A549 (cell line): Measurements from ENCODE around the gene NR2F1. TPM values are rescaled to one million over a fixed set of nuclear protein-coding genes. Genes with fewer than 3 reads are reported as not detected.
A peak's percentile ranks its signal among the peaks of the same experiment; 100 is the strongest.

Experiments
- ATAC-seq, 2 experiments: fragments of 200-7000 bp in 1 of 2; fragments of >200 bp in 1 of 2; cut with Nextera tagmentation in 1 of 2; cut with Tn5 transposase in 1 of 2; 3 replicates each; pipeline versions ENCODE4 v1.8.0 to v1.9.1; 2018 to 2020; ENCODE audit warnings: mild to moderate bottlenecking in 1 of 2, moderate library complexity in 1 of 2
- CTCF ChIA-PET: fragments of 300-600 bp; sonication (Branson Sonifier 250); formaldehyde crosslinking; extraction: SDS; loops from one replicate; lab custom pipeline; 2021; ENCODE audit warnings: antibody characterized with exemption, inconsistent platforms; lab: Yijun Ruan, JAX
- POLR2A ChIA-PET: fragments of 350-600 bp; formaldehyde crosslinking; extraction: SDS; loops from one replicate; lab custom pipeline; 2021; ENCODE audit warnings: antibody characterized with exemption, inconsistent platforms; lab: Yijun Ruan, JAX
- DNase-seq, 2 experiments: peaks; one replicate each; pipeline versions ENCODE4 v3.0.0 to v3.0.0-alpha.2; 2011 to 2016; ENCODE audit warnings: low read depth in 1 of 2, low spot score in 1 of 2
- FAIRE-seq: peaks from 2 replicates; lab custom pipeline; 2011; peaks lifted over from hg19 to GRCh38; lab: Jason Lieb, UNC
- H3K27ac ChIP-seq, 2 experiments: fragments of >200 bp; sonication (Bioruptor Twin); formaldehyde crosslinking; 3 replicates each; pipeline ENCODE4 v1.5.1; 2016 to 2017
- H3K4me1 ChIP-seq: fragments of >200 bp; sonication (Bioruptor Twin); formaldehyde crosslinking; 3 replicates; pipeline ENCODE4 v1.6.1; 2016
- H3K4me2 ChIP-seq: fragments of >200 bp; sonication (Bioruptor Twin); formaldehyde crosslinking; 3 replicates; pipeline ENCODE4 v1.6.1; 2016
- H3K4me3 ChIP-seq: fragments of >200 bp; sonication (Bioruptor Twin); formaldehyde crosslinking; 3 replicates; pipeline ENCODE4 v1.5.1; 2016
- H3K9me3 ChIP-seq: fragments of >200 bp; sonication (Bioruptor Twin); formaldehyde crosslinking; 3 replicates; pipeline ENCODE4 v1.6.1; 2016
- CBX2 ChIP-seq: fragments of 200-600 bp; sonication (generic); IDR thresholded peaks from 2 replicates; pipeline ENCODE4 v1.6.1; 2016; ENCODE audit warnings: low read depth, mild to moderate bottlenecking, borderline replicate concordance
- CBX8 ChIP-seq: fragments of 200-600 bp; sonication (generic); IDR thresholded peaks from 2 replicates; pipeline ENCODE4 v1.6.1; 2016
- CEBPB ChIP-seq, 2 experiments: fragments of >200 bp in 1 of 2; sonication (Bioruptor Twin) in 1 of 2; formaldehyde crosslinking in 1 of 2; IDR thresholded peaks; 2 replicates each; pipeline ENCODE4 v1.6.1; 2012 to 2016
- CHD4 ChIP-seq: fragments of 200-600 bp; sonication (generic); IDR thresholded peaks from 2 replicates; pipeline ENCODE4 v1.6.1; 2016; ENCODE audit warnings: antibody characterized with exemption, mild to moderate bottlenecking, borderline replicate concordance
- CTCF ChIP-seq: fragments of >200 bp; sonication (Bioruptor Twin); formaldehyde crosslinking; IDR thresholded peaks from 3 replicates; pipeline ENCODE4 v1.5.1; 2016
- EHMT2 ChIP-seq: fragments of 200-600 bp; sonication (generic); IDR thresholded peaks from 2 replicates; pipeline ENCODE4 v1.6.1; 2016; ENCODE audit warnings: antibody characterized with exemption, low read depth, mild to moderate bottlenecking, moderate library complexity
- ELK1 ChIP-seq: fragments of 150-350 bp; IDR thresholded peaks from 2 replicates; pipeline ENCODE4 v1.6.1; 2014; ENCODE audit warnings: low read depth, mild to moderate bottlenecking, low read length
- EP300 ChIP-seq, 2 experiments: fragments of >200 bp; sonication (Bioruptor Twin); formaldehyde crosslinking; IDR thresholded peaks; 2 replicates in 1 of 2; 3 replicates in 1 of 2; pipeline ENCODE4 v1.6.1; 2016 to 2017
- ESRRA ChIP-seq: fragments of 150-350 bp; IDR thresholded peaks from 2 replicates; pipeline ENCODE4 v1.6.1; 2014; ENCODE audit warnings: mild to moderate bottlenecking, low read length, borderline replicate concordance
- FOSL2 ChIP-seq, 2 experiments: fragments of 450-650 bp in 1 of 2; fragments of >200 bp in 1 of 2; sonication (Bioruptor Twin) in 1 of 2; formaldehyde crosslinking; IDR thresholded peaks; 2 replicates each; pipeline versions ENCODE4 v1.5.0 to v1.6.1; 2016 to 2020; ENCODE audit warnings: mild to moderate bottlenecking in 1 of 2, moderate library complexity in 1 of 2
- HES2 ChIP-seq: fragments of >200 bp; sonication (Bioruptor Twin); formaldehyde crosslinking; IDR thresholded peaks from 2 replicates; pipeline ENCODE4 v1.6.1; 2016
- HMGXB4 ChIP-seq: fragments of 250-450 bp; sonication (Bioruptor Pico); IDR thresholded peaks from 2 replicates; pipeline ENCODE4 v1.5.0; 2021; ENCODE audit warnings: mild to moderate bottlenecking, moderate library complexity, borderline replicate concordance
- HOXA7 ChIP-seq: fragments of 250-450 bp; sonication (Bioruptor Pico); IDR thresholded peaks from 2 replicates; pipeline ENCODE4 v1.5.0; 2020; ENCODE audit warnings: mild to moderate bottlenecking, moderate library complexity
- KDM1A ChIP-seq: fragments of 200-600 bp; sonication (generic); IDR thresholded peaks from 2 replicates; pipeline ENCODE4 v1.6.1; 2016; ENCODE audit warnings: low read depth, mild to moderate bottlenecking
- NPAS2 ChIP-seq: fragments of 250-450 bp; sonication (Bioruptor Pico); IDR thresholded peaks from 2 replicates; pipeline ENCODE4 v1.8.0; 2022; ENCODE audit warnings: mild to moderate bottlenecking, moderate library complexity, borderline replicate concordance
- PBX3 ChIP-seq: IDR thresholded peaks from 2 replicates; pipeline ENCODE4 v1.6.1; 2012
- POLR2A ChIP-seq: IDR thresholded peaks from 2 replicates; pipeline ENCODE4 v1.6.1; 2012; ENCODE audit warnings: mild to moderate bottlenecking, low read length
- POLR2AphosphoS2 ChIP-seq: conservative IDR thresholded peaks from 2 replicates; pipeline ENCODE4 v1.6.1; 2012; ENCODE audit warnings: low read length, improper control_type of control experiment, inconsistent platforms
- RARB ChIP-seq: fragments of 250-450 bp; sonication (Bioruptor Pico); IDR thresholded peaks from 2 replicates; pipeline ENCODE4 v1.8.0; 2021; ENCODE audit warnings: mild to moderate bottlenecking, moderate library complexity
- RCOR1 ChIP-seq: fragments of 150-350 bp; IDR thresholded peaks from 2 replicates; pipeline ENCODE4 v1.6.1; 2014; ENCODE audit warnings: antibody characterized with exemption, low read length, low read depth
- REST ChIP-seq: fragments of 200-600 bp; sonication (generic); IDR thresholded peaks from 2 replicates; pipeline ENCODE4 v1.6.1; 2016; ENCODE audit warnings: antibody characterized with exemption, mild to moderate bottlenecking, moderate library complexity
- RFX5 ChIP-seq: fragments of 450-650 bp; IDR thresholded peaks from 2 replicates; pipeline ENCODE4 v1.7.1; 2014; ENCODE audit warnings: antibody characterized with exemption, mild to moderate bottlenecking, moderate library complexity
- RNF2 ChIP-seq: fragments of 200-600 bp; sonication (generic); IDR thresholded peaks from 2 replicates; pipeline ENCODE4 v1.6.1; 2016; ENCODE audit warnings: low read depth, mild to moderate bottlenecking, antibody characterized with exemption, moderate library complexity, borderline replicate concordance
- TFCP2L1 ChIP-seq: fragments of 250-450 bp; sonication (Bioruptor Pico); IDR thresholded peaks from 2 replicates; pipeline ENCODE4 v1.5.0; 2021; ENCODE audit warnings: mild to moderate bottlenecking
- TP53 ChIP-seq: fragments of 250-450 bp; sonication (Bioruptor Pico); IDR thresholded peaks from 2 replicates; pipeline ENCODE4 v1.5.0; 2021; ENCODE audit warnings: mild to moderate bottlenecking, moderate library complexity
- ZC3H11A ChIP-seq: fragments of 450-650 bp; IDR thresholded peaks from 2 replicates; pipeline ENCODE4 v1.6.1; 2014; ENCODE audit warnings: antibody characterized with exemption, mild to moderate bottlenecking
- WGBS: methylation state at CpG from one replicate; pipeline ENCODE4 v1.1.6; 2017; ENCODE audit errors: missing lambda C conversion rate; 5-methylcytosine and 5-hydroxymethylcytosine counted together
- polyA plus RNA-seq, 4 experiments: library from polyadenylated mRNA; depleted of rRNA in 3 of 4; stranded (reverse); fragments of >200 nt; fragmentation: RNase III in 1 of 4; extraction: RNeasy Plus Mini Kit Qiagen cat#74134 plus additional on column Dnase treatment in 1 of 4; gene quantifications; 2 replicates in 3 of 4; 3 replicates in 1 of 4; pipeline ENCODE4 v1.2.3, GENCODE V29; 2011 to 2017

NR2F1 gene
- polyA plus RNA-seq, 2 of the 4 experiments (the other 2 are of a cell fraction): 5.0 to 5.2 TPM

- Histone ChIP-seq H3K4me2 (peak overlapping the region; percentile 99), H3K4me3 (peak overlapping the region; percentile 78), H3K9me3 (no peaks in the 10 kb centered on the region), H3K27ac (peak overlapping the region; percentile 55 to 94), H3K4me1 (peaks cover 7% of the 10 kb centered on the region; the same call in 1 of the 3 replicates)
- ChIA-PET POLR2A (no interaction called here), CTCF (interaction anchor here (0.6 to 1.5 kb wide), 10 partner anchors 26 to 697 kb away, joined by 3 to 7 read pairs (median 4); no protein-coding TSS in a partner anchor)
- 3% methylated on average over 2 of the region's 2 CpGs for WGBS
- FAIRE-seq (no peak), ATAC-seq (no peak), DNase-seq (no peak)
- no peak for TF ChIP-seq CHD4
- no peak for TF ChIP-seq REST
- TF ChIP-seq RCOR1: no peak
- no peak for TF ChIP-seq PBX3
- TF ChIP-seq NPAS2 (CRISPR knock-in tag): no peak
- no peak for TF ChIP-seq RARB (CRISPR knock-in tag)
- TF ChIP-seq CBX2: no peak
- TF ChIP-seq HMGXB4: no peak
- no peak for TF ChIP-seq TFCP2L1
- no peak for TF ChIP-seq ZC3H11A
- TF ChIP-seq POLR2A: no peak
- no peak for TF ChIP-seq RNF2
- no peak for TF ChIP-seq HOXA7 (CRISPR knock-in tag)
- no peak for TF ChIP-seq ESRRA
- TF ChIP-seq EP300 (IDR thresholded peaks at IDR 0.05): no peak
- TF ChIP-seq CTCF: no peak
Measured at GRCh38 chr5:93582167-93582462, 907 bp upstream of the NR2F1 start.

- H3K27ac ChIP-seq: peak overlapping the region; percentile 87 to 94
- peak overlapping the region; percentile 99 for H3K4me2 ChIP-seq
- ChIA-PET POLR2A (interaction anchor here (0.6 to 0.8 kb wide), 2 partner anchors 491 to 1250 kb away, joined by 3 to 4 read pairs; no protein-coding TSS in a partner anchor), CTCF (interaction anchor here (0.8 to 1.5 kb wide), 3 partner anchors 25 to 222 kb away, joined by 3 to 7 read pairs (median 4); no protein-coding TSS in a partner anchor)
- no peaks in the 10 kb centered on the region for H3K9me3 ChIP-seq
- H3K4me3 ChIP-seq: peak overlapping the region; percentile 78
- ATAC-seq: no peak
- peak in 1 of 2 experiments; percentile 6 for DNase-seq
- peaks cover 7% of the 10 kb centered on the region; the same call in 1 of the 3 replicates for H3K4me1 ChIP-seq
- 0% methylated on average over 4 of the region's 4 CpGs for WGBS
- FAIRE-seq: no peak
- TF ChIP-seq EHMT2 (no peak), HES2 (no peak), ELK1 (no peak), HMGXB4 (no peak), NPAS2 (CRISPR knock-in tag) (no peak), TFCP2L1 (no peak), CBX8 (no peak), FOSL2 (IDR thresholded peaks at IDR 0.05) (no peak), FOSL2 (CRISPR knock-in tag; IDR thresholded peaks at IDR 0.05) (no peak), TP53 (CRISPR knock-in tag) (no peak), POLR2AphosphoS2 (no peak), KDM1A (no peak), CEBPB (IDR thresholded peaks at IDR 0.05) (no peak), RFX5 (no peak)
Measured at GRCh38 chr5:93583439-93583767, 381 bp downstream of the NR2F1 start.
